GM12872 (cell line): ENCODE measurements around the gene OR2A5.

Experiments used
- CTCF ChIP-seq: IDR thresholded peaks from 3 replicates; pipeline ENCODE4 v1.5.1; 2011; ENCODE audit warnings: low read depth, mild to moderate bottlenecking, low read length, moderate library complexity; ENCODE audit not compliant: insufficient read depth

OR2A5 gene

GRCh38 chr7:144098776-144099175 is 50.0 kb downstream of the OR2A5 start:
- TF ChIP-seq CTCF = no peak

- TF ChIP-seq CTCF = no peak
These were observed 51.9 kb downstream of the OR2A5 start for GRCh38 chr7:144100607-144101006.

- no peak for TF ChIP-seq CTCF
These were observed 53.3 kb downstream of the OR2A5 start for GRCh38 chr7:144102041-144102440.

DNA sequence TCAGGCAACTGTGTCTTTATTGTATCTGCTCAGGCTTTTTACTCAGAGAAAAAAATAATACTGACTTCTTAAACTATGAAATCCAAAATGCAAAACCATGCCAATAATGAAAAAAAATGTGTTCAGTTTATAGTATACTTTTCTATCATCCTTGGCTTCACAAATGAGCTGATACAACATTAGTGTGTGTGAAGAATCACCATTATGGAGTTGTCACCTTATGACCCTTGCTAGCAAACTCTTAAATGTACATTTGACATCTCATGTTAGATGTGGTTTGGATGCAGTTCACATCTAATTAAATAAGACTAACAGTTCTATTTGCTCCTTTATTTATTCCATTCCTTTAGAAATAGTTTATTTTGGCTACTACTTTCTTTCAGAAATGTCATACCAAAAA is 56.5 kb downstream of the OR2A5 start:
- TF ChIP-seq CTCF = no peak
